IMR-90 (cell line): Measurements from ENCODE around the gene RMND5A. TPM values are rescaled to one million over a fixed set of nuclear protein-coding genes. Genes with fewer than 3 reads are reported as not detected.
"Not testable (repeated sequence)": the region's sequence is repeated elsewhere in the genome, so short reads cannot be mapped to it uniquely, and the experiment has no call there.

ENCODE experiments used
- ATAC-seq: fragments of 200-7000 bp; cut with Tn5 transposase; 2 replicates; pipeline ENCODE4 v1.9.1; 2020; ENCODE audit warnings: low read depth, mild to moderate bottlenecking, moderate library complexity
- BruUV-seq: library from RNA; stranded (reverse); fragments of 400-500 nt; replicated peaks from 2 replicates; lab custom pipeline; 2021; lab: Mats Ljungman, UMichigan
- CTCF ChIA-PET: fragments of 300-600 bp; formaldehyde crosslinking; extraction: SDS; loops from one replicate; lab custom pipeline; 2021; ENCODE audit warnings: antibody characterized with exemption; lab: Yijun Ruan, JAX
- POLR2A ChIA-PET: fragments of 300-600 bp; sonication (Branson Sonifier 250); formaldehyde crosslinking; loops from one replicate; lab custom pipeline; 2022; ENCODE audit warnings: antibody characterized with exemption; ENCODE audit not compliant: unreplicated experiment; lab: Charles Lee
- DNase-seq: peaks from one replicate; pipeline ENCODE4 v3.0.0; 2013
- H2AFZ ChIP-seq: replicated peaks from 2 replicates; pipeline ENCODE3; 2013; ENCODE audit warnings: low read length, mild to moderate bottlenecking; ENCODE audit not compliant: poor library complexity
- H2AK5ac ChIP-seq: 2 replicates; pipeline ENCODE4 v1.6.1; 2013; ENCODE audit warnings: low read depth, low read length, inconsistent platforms
- H2AK9ac ChIP-seq: replicated peaks from 2 replicates; pipeline ENCODE3; 2013; ENCODE audit warnings: mild to moderate bottlenecking, low read depth, low read length, moderate library complexity; ENCODE audit not compliant: poor library complexity
- H2BK120ac ChIP-seq: 2 replicates; pipeline ENCODE4 v1.6.1; 2013; ENCODE audit warnings: low read depth, low read length, inconsistent platforms
- H2BK15ac ChIP-seq: 3 replicates; pipeline ENCODE4 v1.6.1; 2013; ENCODE audit warnings: low read depth, low read length, inconsistent platforms
- H2BK20ac ChIP-seq: 2 replicates; pipeline ENCODE4 v1.6.1; 2013; ENCODE audit warnings: low read depth, mild to moderate bottlenecking, inconsistent platforms, low read length, moderate library complexity
- H2BK5ac ChIP-seq: 2 replicates; pipeline ENCODE4 v1.6.1; 2013; ENCODE audit warnings: mild to moderate bottlenecking, low read depth, low read length, inconsistent platforms; ENCODE audit not compliant: poor library complexity, severe bottlenecking
- H3K14ac ChIP-seq: replicated peaks from 2 replicates; pipeline ENCODE4 v1.6.1; 2013; ENCODE audit warnings: low read depth, low read length, inconsistent platforms
- H3K18ac ChIP-seq: 2 replicates; pipeline ENCODE4 v1.6.1; 2013; ENCODE audit warnings: low read depth, low read length, control low read depth
- H3K23ac ChIP-seq: 2 replicates; pipeline ENCODE4 v1.6.1; 2013; ENCODE audit warnings: low read depth, low read length, inconsistent platforms
- H3K27ac ChIP-seq: 2 replicates; pipeline ENCODE4 v1.5.1; 2013; ENCODE audit warnings: mild to moderate bottlenecking, control low read depth, low read length; ENCODE audit not compliant: insufficient read depth
- H3K27me3 ChIP-seq: 2 replicates; pipeline ENCODE4 v1.6.1; 2013; ENCODE audit warnings: low read length; ENCODE audit not compliant: control insufficient read depth, insufficient read depth
- H3K36me3 ChIP-seq: 2 replicates; pipeline ENCODE4 v1.6.1; 2013; ENCODE audit warnings: low read length, mixed read lengths; ENCODE audit not compliant: control insufficient read depth, insufficient read depth
- H3K4ac ChIP-seq: 2 replicates; pipeline ENCODE4 v1.6.1; 2013; ENCODE audit warnings: low read depth, low read length, inconsistent platforms
- H3K4me1 ChIP-seq: 2 replicates; pipeline ENCODE4 v1.6.1; 2013; ENCODE audit warnings: low read length, mixed read lengths; ENCODE audit not compliant: control insufficient read depth, insufficient read depth
- H3K4me2 ChIP-seq: 2 replicates; pipeline ENCODE4 v1.6.1; 2013; ENCODE audit warnings: low read depth, mild to moderate bottlenecking, control low read depth, low read length, moderate library complexity
- H3K4me3 ChIP-seq: 2 replicates; pipeline ENCODE4 v1.5.1; 2013; ENCODE audit warnings: low read depth, mild to moderate bottlenecking, control low read depth, low read length, moderate library complexity; ENCODE audit not compliant: insufficient read depth
- H3K56ac ChIP-seq: 2 replicates; pipeline ENCODE4 v1.6.1; 2013; ENCODE audit warnings: low read length, inconsistent platforms; ENCODE audit not compliant: insufficient read depth; ENCODE audit errors: extremely low read depth
- H3K79me1 ChIP-seq, 2 experiments: 2 replicates each; pipeline ENCODE4 v1.6.1; 2013; ENCODE audit warnings: low read length in 2 of 2, inconsistent platforms in 1 of 2, low read depth in 1 of 2
- H3K9ac ChIP-seq: 2 replicates; pipeline ENCODE4 v1.6.1; 2013; ENCODE audit warnings: low read depth, low read length, control low read depth
- H3K9me1 ChIP-seq: 2 replicates; pipeline ENCODE4 v1.6.1; 2013; ENCODE audit warnings: low read length, inconsistent platforms; ENCODE audit not compliant: insufficient read depth
- H3K9me3 ChIP-seq: 2 replicates; pipeline ENCODE4 v1.6.1; 2013; ENCODE audit warnings: low read length; ENCODE audit not compliant: control insufficient read depth, insufficient read depth
- H4K20me1 ChIP-seq: 2 replicates; pipeline ENCODE4 v1.6.1; 2013; ENCODE audit warnings: low read length, inconsistent platforms; ENCODE audit not compliant: insufficient read depth
- H4K5ac ChIP-seq: 2 replicates; pipeline ENCODE4 v1.6.1; 2013; ENCODE audit warnings: mild to moderate bottlenecking, low read depth, low read length, control low read depth
- H4K8ac ChIP-seq, 2 experiments: 2 replicates each; pipeline ENCODE4 v1.6.1; 2013; ENCODE audit warnings: low read depth in 2 of 2, low read length in 2 of 2, control low read depth in 1 of 2, inconsistent platforms in 1 of 2
- H4K91ac ChIP-seq: 2 replicates; pipeline ENCODE4 v1.6.1; 2013; ENCODE audit warnings: low read depth, low read length, inconsistent platforms; ENCODE audit not compliant: insufficient read depth
- WGBS, 2 experiments: methylation state at CpG; one replicate each; pipeline versions ENCODE4 v1.1.5 to v1.1.7; 2013; ENCODE audit warnings: missing lambda C conversion rate in 2 of 2; ENCODE audit not compliant: insufficient read length in 1 of 2; ENCODE audit errors: extremely low coverage in 2 of 2; 5-methylcytosine and 5-hydroxymethylcytosine counted together
- dilution Hi-C: fragments of 300-500 bp; cut with HindIII; formaldehyde crosslinking; loops from one replicate; pipeline ENCODE4 v1.14.3; 2018; ENCODE audit warnings: low sequenced_read_pairs; ENCODE audit not compliant: unreplicated experiment
- in situ Hi-C: fragments of 300-500 bp; cut with MboI; formaldehyde crosslinking; loops from 3 replicates; pipeline ENCODE4 v1.14.3; 2019; ENCODE audit warnings: low sequenced_read_pairs, inconsistent platforms, mixed read lengths
- intact Hi-C: fragments of 100-400 bp; cut with micrococcal nuclease; formaldehyde crosslinking; loops from 2 replicates; pipeline ENCODE4 v1.10.0; 2022
- polyA plus RNA-seq, 3 experiments: library from polyadenylated mRNA; depleted of rRNA; stranded (reverse); fragments of >200 nt; gene quantifications; 2 replicates each; pipeline ENCODE4 v1.2.3, GENCODE V29; 2012; ENCODE audit warnings: low replicate concordance in 1 of 3
- total RNA-seq: library from RNA; depleted of rRNA; stranded (reverse); fragments of >200 nt; gene quantifications from 2 replicates; pipeline ENCODE4 v1.2.3, GENCODE V29; 2012

The RMND5A gene
- total and polyA plus RNA-seq, 2 of the 4 experiments (the other 2 are of a cell fraction), result 5.1 to 16.0 TPM

DNA sequence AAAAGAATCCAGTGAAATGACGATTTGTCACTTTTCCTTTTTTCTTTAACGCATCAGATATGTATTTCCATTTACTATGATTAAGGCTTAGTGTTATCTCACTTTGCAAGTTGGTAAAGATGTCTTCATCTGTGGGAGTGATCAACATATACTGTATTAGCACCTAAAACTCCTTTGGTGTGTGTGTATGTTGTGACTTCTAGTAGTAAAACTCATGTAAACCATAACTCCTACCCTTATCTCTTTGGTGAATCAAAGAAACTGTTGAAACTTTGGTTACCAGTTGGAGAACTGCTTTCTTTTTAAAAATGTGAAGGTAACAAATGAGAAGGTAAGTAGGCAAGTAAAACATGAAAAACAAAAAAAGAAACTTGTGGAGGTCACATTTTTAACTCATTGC, 5.6 kb downstream of the RMND5A start:
- H3K36me3 ChIP-seq, H4K20me1 ChIP-seq, H3K9ac ChIP-seq, H3K27me3 ChIP-seq, H4K91ac ChIP-seq, H2AK9ac ChIP-seq, H3K79me1 ChIP-seq, H3K4me3 ChIP-seq, H3K4ac ChIP-seq, H3K4me1 ChIP-seq, H4K5ac ChIP-seq, H3K27ac ChIP-seq, H2BK20ac ChIP-seq, H3K14ac ChIP-seq, in situ Hi-C loops, H3K23ac ChIP-seq, H3K9me1 ChIP-seq, H2AK5ac ChIP-seq, CTCF ChIA-PET, POLR2A ChIA-PET, H3K9me3 ChIP-seq, H2BK120ac ChIP-seq, H3K56ac ChIP-seq, ATAC-seq, H4K8ac ChIP-seq, BruUV-seq, dilution Hi-C loops, H2BK15ac ChIP-seq, H3K18ac ChIP-seq, H2AFZ ChIP-seq, DNase-seq, H3K4me2 ChIP-seq, intact Hi-C loops, H2BK5ac ChIP-seq: not testable (repeated sequence)
- WGBS, 2 experiments, result no CpG with 5 or more reads among the region's 2 CpGs

DNA sequence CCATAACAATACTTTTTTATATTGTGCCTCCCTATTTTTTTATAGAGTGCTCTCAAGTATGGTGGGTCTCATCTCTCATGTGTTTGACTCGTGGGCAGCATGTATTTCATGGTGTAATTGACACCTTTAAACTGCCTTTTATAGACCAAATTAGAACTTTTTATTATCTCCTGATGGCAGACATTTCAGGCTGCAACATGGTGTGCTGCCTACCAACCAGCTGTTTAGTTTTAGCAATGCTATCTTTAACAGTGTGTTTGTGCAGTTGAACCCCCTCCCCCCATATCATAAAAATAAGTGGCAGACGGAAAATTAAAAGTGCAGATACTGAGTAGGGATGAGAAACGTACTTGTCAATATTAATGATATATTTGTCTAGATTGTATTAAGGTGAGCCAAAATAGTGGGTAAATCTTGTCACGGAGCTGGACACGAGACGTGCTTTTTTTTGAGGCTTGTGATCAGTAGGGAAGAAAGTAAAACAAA, 12.0 kb downstream of the RMND5A start:
- ATAC-seq, H3K27ac ChIP-seq, H3K27me3 ChIP-seq, in situ Hi-C loops, intact Hi-C loops, H3K56ac ChIP-seq, H3K4me3 ChIP-seq, H3K36me3 ChIP-seq, H3K14ac ChIP-seq, H2BK15ac ChIP-seq, H4K8ac ChIP-seq, H3K18ac ChIP-seq, H3K23ac ChIP-seq, H3K9me3 ChIP-seq, H4K5ac ChIP-seq, H4K20me1 ChIP-seq, H3K9me1 ChIP-seq, H3K9ac ChIP-seq, DNase-seq, dilution Hi-C loops, H2BK120ac ChIP-seq, H4K91ac ChIP-seq, POLR2A ChIA-PET, BruUV-seq, H2BK5ac ChIP-seq, H3K4me2 ChIP-seq, H2BK20ac ChIP-seq, H3K4me1 ChIP-seq, H2AFZ ChIP-seq, H3K4ac ChIP-seq, CTCF ChIA-PET, H3K79me1 ChIP-seq, H2AK5ac ChIP-seq, H2AK9ac ChIP-seq: not testable (repeated sequence)
- WGBS, 2 experiments, result no CpG with 5 or more reads among the region's 6 CpGs
